ENCODE measurements around the gene NDUFAF7. TPM values are rescaled to one million over a fixed set of nuclear protein-coding genes. Genes with fewer than 3 reads are reported as not detected.

Gene NDUFAF7
- total RNA-seq, 1 donor from 2014 or later, result 25.1 TPM

DNA sequence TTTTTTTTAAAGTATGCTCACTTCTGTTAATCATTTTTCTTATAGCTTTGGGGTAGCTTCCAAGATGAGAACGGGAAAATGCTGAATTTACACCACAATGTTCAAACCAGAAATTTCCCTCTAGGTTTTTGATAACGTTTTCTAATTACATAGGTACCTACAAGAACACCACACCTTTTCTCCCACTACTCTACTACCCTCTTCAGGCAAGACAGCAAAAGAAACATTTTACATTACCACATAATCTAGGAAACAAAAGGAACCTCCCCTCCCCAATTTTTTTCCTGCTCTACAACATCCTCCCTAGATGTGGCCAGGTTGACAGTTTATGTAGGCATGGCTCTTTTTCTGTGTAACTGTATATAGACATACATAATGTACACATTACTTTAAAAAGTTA, 32.4 kb downstream of the NDUFAF7 start:
- H3K4me1 Mint-ChIP-seq, result no peaks in the 10 kb centered on the region
- no peak overlapping the region for H3K4me3 Mint-ChIP-seq
- H3K9me3 Mint-ChIP-seq, result no peaks in the 10 kb centered on the region
- peaks cover 11% of the 10 kb centered on the region for H3K36me3 Mint-ChIP-seq (ENCODE audit: low read depth)
- H3K27me3 Mint-ChIP-seq (ENCODE audit: low read depth), result no peaks in the 10 kb centered on the region
- no peak for DNase-seq (ENCODE audit: low read depth, low spot score)
- TF ChIP-seq, protein P1, sequence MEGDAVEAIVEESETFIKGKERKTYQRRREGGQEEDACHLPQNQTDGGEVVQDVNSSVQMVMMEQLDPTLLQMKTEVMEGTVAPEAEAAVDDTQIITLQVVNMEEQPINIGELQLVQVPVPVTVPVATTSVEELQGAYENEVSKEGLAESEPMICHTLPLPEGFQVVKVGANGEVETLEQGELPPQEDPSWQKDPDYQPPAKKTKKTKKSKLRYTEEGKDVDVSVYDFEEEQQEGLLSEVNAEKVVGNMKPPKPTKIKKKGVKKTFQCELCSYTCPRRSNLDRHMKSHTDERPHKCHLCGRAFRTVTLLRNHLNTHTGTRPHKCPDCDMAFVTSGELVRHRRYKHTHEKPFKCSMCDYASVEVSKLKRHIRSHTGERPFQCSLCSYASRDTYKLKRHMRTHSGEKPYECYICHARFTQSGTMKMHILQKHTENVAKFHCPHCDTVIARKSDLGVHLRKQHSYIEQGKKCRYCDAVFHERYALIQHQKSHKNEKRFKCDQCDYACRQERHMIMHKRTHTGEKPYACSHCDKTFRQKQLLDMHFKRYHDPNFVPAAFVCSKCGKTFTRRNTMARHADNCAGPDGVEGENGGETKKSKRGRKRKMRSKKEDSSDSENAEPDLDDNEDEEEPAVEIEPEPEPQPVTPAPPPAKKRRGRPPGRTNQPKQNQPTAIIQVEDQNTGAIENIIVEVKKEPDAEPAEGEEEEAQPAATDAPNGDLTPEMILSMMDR (conservative IDR thresholded peaks at IDR 0.05), result no peak
- no peak overlapping the region for H3K27ac Mint-ChIP-seq (ENCODE audit: unreplicated experiment)

DNA sequence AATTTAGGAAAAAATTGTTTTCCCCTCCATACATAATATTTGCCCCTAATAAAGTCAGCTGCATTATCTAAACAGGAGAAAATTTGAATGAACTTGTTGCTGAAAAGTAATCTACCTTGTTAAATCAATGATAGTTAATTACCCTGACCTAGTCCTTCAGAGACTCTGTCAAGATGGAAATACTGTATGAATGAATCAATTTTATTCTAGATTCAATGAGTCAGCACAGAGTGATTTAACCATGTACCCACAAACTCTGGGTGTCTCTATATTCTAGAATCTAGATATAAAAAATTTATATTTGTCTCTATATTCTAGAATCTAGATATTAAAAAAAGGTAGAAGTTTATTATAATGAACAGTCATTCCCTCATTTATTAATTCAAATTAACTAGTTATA, 36.2 kb downstream of the NDUFAF7 start:
- no peak for DNase-seq (ENCODE audit: low read depth, low spot score)
- H3K4me3 Mint-ChIP-seq, result no peak overlapping the region
- H3K4me1 Mint-ChIP-seq, result no peaks in the 10 kb centered on the region
- no peak overlapping the region for H3K27ac Mint-ChIP-seq (ENCODE audit: unreplicated experiment)
- H3K36me3 Mint-ChIP-seq (ENCODE audit: low read depth), result peaks cover 11% of the 10 kb centered on the region
- no peaks in the 10 kb centered on the region for H3K9me3 Mint-ChIP-seq
- TF ChIP-seq, protein P1 (conservative IDR thresholded peaks at IDR 0.05), result no peak
- H3K27me3 Mint-ChIP-seq (ENCODE audit: low read depth), result no peaks in the 10 kb centered on the region

DNA sequence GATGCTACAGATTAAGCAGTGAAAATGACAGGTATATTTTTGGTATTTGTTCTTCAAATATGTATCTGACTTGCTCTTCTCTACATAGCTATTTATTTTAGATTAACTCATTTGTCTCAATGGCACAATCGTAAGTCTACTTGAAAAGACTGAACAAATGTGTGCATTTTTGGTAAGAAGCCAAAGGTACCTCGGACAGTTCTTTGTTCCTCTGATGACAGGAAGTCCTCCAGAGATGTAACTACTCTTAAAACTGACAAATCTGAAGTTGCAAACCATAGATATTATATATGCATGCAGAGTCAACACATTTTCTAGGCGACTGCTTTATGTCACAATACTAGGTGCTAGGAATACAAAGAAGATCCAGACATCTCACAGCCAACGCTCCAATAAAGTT, 36.7 kb downstream of the NDUFAF7 start:
- TF ChIP-seq, protein P1 (conservative IDR thresholded peaks at IDR 0.05), result no peak
- peak overlapping the region; percentile 76 for H3K27ac Mint-ChIP-seq (ENCODE audit: unreplicated experiment)
- no peaks in the 10 kb centered on the region for H3K27me3 Mint-ChIP-seq (ENCODE audit: low read depth)
- no peaks in the 10 kb centered on the region for H3K9me3 Mint-ChIP-seq
- no peaks in the 10 kb centered on the region for H3K4me1 Mint-ChIP-seq
- peaks cover 11% of the 10 kb centered on the region for H3K36me3 Mint-ChIP-seq (ENCODE audit: low read depth)
- no peak for DNase-seq (ENCODE audit: low read depth, low spot score)
- H3K4me3 Mint-ChIP-seq, result no peak overlapping the region

DNA sequence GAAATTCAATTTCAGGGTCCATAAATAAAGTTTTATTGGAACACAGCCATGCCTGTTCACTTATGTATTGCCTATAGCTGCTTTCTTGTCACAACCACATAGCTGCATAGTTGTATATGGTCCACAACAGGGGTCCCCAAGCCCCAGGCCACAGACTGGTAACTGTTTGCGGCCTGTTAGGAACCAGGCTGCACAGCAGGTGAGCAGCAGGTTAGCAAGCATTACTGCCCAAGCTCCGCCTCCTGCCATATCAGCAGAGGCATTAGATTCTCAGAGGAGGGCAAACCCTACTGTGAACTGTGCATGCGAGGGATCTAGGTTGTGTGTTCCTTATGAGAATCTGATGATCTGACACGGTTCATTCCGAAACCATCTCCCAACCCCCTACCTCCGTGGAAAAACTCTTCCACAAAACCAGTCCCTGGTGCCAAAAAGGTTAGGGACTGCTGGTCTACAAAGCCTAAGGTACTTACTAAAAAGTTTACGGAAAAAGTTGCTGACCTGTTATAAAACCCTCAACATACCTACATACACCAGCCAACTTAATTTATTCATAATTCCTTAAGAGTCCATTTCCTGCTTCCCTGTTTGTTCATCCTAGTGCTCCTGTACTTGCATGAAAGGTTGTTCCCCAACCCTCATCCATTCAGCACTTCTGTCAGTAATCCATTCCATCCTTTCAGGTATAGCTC, 40.1 kb downstream of the NDUFAF7 start:
- H3K27me3 Mint-ChIP-seq (ENCODE audit: low read depth), result no peaks in the 10 kb centered on the region
- H3K9me3 Mint-ChIP-seq, result no peaks in the 10 kb centered on the region
- H3K36me3 Mint-ChIP-seq (ENCODE audit: low read depth), result peaks cover 15% of the 10 kb centered on the region
- no peaks in the 10 kb centered on the region for H3K4me1 Mint-ChIP-seq
- H3K4me3 Mint-ChIP-seq, result no peak overlapping the region
- TF ChIP-seq, protein P1 (conservative IDR thresholded peaks at IDR 0.05), result no peak
- no peak for DNase-seq (ENCODE audit: low read depth, low spot score)
- peak overlapping the region; percentile 63 for H3K27ac Mint-ChIP-seq (ENCODE audit: unreplicated experiment)

DNA sequence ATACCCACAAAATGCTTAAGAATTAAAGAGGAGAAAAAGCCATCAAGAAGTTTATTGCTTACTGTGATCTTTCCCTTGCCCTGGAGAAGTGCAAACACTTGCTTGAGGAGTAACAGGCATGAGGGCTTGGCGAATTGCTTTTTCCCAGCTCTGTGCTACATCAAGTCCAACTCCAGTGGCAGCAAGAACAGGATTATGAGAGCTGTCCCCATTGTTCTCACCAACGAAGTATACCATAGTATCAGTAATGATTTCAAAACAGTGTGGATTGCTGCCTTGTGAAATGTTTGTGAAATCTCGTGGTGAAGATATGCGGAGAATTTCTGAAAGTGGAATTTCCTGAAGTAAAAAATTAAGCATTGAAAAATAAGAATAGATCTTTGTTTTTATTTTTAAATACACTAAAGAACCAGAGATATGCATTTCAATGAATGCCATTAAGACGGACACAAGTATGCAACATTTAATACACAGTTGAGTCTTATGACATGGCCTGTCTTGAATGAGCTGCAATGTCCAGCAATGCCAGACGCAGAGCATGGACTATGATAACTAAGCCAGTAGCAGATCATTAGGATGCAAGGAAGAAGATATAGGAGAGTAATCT, 43.0 kb downstream of the NDUFAF7 start:
- H3K9me3 Mint-ChIP-seq, result no peaks in the 10 kb centered on the region
- TF ChIP-seq, protein P1 (conservative IDR thresholded peaks at IDR 0.05), result no peak
- DNase-seq (ENCODE audit: low read depth, low spot score), result no peak
- H3K27me3 Mint-ChIP-seq (ENCODE audit: low read depth), result no peaks in the 10 kb centered on the region
- H3K4me3 Mint-ChIP-seq, result no peak overlapping the region
- H3K36me3 Mint-ChIP-seq (ENCODE audit: low read depth), result peaks cover 8% of the 10 kb centered on the region
- H3K4me1 Mint-ChIP-seq, result no peaks in the 10 kb centered on the region
- H3K27ac Mint-ChIP-seq (ENCODE audit: unreplicated experiment), result no peak overlapping the region

Measured in neural crest cell (in vitro differentiated cells).